Activated effector memory CD4-positive, alpha-beta T cell treated with anti-CD3 and anti-CD28 coated beads, Interleukin-2, amount 50 U/mL, for 16 hours (primary cell): ENCODE measurements around the gene GRIP2.
A peak's percentile ranks its signal among the peaks of the same experiment; 100 is the strongest.

Source experiments
- DNase-seq: peaks from one replicate; pipeline ENCODE4 v3.0.0-alpha.2; 2020

The GRIP2 gene

DNA sequence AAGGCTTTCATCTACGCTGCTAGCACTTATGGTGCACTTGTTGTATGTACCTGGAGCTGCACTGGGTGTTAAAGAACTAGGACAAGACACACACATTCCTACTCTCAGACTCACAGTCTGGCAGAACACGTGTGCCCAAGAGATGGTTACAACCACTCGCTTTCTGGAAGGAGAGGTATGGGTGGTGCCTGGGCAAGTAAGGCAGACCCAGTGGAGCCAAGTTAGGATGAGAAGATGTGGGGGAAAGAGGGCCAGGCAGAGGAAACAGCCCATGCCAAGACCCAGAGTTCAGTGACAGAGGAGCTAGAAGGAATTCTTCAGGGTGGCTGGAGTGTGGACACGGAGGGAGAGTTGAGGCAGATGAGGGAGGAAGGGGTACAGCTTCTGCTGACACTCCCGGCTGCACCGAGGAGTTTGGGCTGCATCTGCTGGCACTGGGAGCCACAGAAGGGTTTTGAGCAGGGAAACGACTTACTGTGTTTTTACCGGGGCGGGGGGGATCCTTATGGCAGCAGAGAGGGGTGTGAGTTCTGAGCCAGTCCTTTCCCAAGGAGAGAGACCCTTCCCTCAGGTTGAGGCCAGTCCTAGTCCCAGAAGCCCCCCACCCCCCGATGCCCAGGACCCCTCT lies 59.0 kb downstream of the GRIP2 start:
- DNase-seq: no peak

- no peak for DNase-seq
These were observed 59.7 kb downstream of the GRIP2 start for GRCh38 chr3:14480207-14481017.

- DNase-seq: no peak
These were observed 60.6 kb downstream of the GRIP2 start for GRCh38 chr3:14479591-14479990.

DNA sequence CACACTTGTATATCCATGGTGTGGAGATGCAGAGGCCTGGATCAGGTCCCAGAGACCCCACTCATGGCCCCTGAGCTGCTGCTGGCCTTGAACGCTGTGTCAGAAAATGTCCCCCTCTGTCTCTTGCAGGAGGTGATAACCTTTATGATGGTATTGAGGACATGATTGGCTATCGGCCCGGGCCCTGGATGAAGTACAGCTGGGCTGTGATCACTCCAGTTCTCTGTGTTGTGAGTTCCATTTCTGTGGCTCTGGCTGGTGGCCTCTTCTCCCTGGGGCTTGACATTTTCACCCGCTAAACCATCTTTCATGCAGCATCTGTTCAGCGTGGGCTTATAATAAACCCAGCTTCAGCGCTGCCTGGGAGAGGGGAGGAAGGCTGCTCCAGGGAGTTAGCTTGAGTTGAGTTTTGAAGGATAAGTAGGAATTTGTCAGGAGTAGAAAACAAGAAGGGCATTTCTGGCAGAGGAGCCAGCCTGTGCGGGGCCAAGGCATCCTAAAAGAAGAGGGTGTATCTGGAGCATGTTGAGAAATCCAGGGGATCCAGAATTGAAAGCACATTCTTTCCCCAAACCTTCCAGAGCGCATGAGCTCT lies 61.1 kb downstream of the GRIP2 start:
- DNase-seq: no peak

GRCh38 chr3:14477311-14477935 lies 62.7 kb downstream of the GRIP2 start:
- no peak for DNase-seq

DNA sequence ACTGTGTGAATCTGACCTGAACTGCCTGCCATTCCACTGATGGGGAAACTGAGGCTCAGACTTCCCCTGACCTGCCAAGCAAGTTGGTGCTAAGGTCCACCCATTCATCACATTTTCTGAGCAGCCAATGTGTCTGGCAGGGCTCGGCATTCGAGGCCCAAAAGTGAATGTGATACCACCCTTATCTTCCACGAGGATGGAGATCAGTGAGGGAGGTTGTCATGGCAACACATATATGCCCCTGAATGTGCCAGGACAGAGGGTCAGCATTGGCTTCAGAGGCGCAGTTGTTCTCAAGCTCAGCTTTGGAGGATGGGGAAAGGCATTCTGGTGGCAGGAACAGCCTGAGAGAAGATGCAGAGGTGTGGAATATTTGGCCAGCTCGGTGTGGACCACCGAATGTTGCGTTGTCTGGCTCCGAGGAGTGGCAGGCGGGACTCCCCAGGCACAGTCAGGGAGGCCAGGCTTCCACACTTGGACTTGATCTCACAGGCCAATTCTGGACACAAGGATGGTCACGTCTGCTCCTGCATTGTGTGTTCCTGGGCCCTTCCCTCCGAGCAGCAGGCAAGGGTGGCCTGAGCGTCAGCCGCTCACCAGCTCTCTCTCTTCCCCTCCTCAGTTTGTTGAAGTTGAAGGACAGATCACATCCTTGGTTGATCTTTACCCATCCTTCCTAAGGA lies 63.4 kb downstream of the GRIP2 start:
- DNase-seq: no peak

GRCh38 chr3:14475621-14476020 lies 64.5 kb downstream of the GRIP2 start:
- no peak for DNase-seq

GRCh38 chr3:14474363-14475081 lies 65.6 kb downstream of the GRIP2 start:
- no peak for DNase-seq

- DNase-seq: no peak
These were observed 66.7 kb downstream of the GRIP2 start for GRCh38 chr3:14473411-14473891.

DNA sequence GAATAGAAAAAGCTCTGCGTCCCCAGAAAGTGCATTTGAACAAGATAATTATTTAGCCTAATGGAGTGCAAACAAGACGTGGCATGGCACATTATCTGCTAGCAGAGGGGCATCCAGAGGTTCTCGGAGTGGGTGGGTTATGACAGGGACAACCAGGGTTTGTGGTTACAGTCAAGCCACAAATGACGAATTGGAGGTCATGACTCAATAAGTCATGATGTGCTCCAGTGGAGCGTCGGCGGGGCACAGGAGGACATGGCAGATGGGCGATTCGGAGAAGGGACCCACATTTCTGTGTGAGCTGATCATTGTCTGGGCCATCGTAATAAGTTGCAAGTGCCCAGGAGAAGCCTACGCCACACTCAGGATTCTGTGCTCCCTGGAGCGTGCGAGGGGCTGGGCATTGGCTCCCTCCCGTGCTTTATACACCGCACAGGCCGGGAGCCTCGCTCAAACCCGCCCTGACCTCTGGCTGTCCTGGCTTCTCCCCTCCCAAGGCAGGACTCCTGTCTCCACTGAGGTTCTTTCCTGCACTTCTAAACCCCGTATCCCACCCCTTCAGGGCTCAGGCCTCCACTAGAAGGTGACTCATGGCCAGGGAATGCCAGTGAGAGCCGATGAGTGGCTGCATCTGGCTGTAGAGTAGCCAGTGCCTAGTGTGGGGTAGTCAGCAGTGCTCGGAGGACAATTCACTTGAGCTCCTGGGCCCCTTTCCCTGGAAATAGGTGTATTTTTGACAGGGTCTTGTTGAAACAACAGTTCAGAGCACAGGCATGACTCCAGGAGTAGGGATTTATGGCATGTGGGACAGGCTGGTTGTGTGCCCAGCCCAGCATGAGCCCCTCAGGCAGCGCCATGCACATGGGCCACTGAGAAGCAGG lies 67.4 kb downstream of the GRIP2 start:
- DNase-seq: no peak

- no peak for DNase-seq
These were observed 68.5 kb downstream of the GRIP2 start for GRCh38 chr3:14471690-14472089.

DNA sequence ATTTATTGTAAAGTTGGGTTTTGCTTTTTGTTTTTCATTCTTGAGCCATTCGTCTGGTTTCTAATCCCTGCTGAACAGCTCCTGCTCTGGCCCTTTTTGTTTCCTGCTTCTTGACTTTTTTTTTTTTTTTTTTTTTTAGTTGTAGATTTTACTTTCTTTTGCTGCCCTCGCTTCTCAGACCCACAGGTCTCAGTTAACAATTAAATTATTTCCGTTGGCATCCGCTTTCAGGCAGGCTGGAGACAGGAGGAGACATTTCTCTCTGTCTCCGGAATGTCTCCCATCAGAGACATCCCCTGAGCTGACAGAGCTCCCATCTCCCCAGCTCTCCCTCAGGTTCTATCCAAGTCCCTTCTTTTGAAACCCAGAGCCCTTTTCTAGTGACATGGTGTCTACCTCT lies 69.1 kb downstream of the GRIP2 start:
- DNase-seq: no peak

- no peak for DNase-seq
These were observed 69.7 kb downstream of the GRIP2 start for GRCh38 chr3:14470461-14470860.

GRCh38 chr3:14468621-14468981 lies 71.5 kb downstream of the GRIP2 start:
- no peak for DNase-seq

DNA sequence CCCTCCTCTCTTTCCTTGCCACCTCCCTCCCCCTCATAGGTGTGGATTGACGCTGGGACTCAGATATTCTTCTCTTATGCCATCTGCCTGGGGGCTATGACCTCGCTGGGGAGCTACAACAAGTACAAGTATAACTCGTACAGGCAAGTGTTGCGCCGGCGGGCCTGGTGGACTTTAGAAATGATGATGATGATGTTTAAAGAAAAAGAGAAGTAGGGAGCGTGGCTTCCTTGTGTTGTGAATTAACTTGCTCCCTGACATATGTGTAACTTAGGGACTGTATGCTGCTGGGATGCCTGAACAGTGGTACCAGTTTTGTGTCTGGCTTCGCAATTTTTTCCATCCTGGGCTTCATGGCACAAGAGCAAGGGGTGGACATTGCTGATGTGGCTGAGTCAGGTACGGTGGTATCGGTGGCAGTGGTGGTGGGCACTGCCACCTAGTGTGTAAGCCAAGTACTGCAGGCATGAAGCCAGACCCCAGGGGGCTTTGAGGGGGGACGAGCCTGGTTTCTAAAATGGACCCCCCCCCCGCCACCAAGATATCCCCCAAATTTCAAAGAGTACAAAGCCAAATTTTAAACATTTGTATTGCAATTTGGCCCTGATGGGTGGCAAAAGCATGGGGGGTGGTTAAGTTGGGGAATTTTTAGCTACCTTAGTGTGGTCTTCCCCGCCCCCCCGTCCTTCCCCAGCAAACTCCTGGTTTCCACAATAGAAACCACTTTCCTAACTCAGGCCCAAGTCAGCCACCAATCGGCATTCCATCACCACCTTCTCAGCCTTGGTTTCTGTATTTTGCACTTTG lies 72.1 kb downstream of the GRIP2 start:
- peak; percentile 81 for DNase-seq

- DNase-seq: no peak
These were observed 73.8 kb downstream of the GRIP2 start for GRCh38 chr3:14466179-14466903.

GRCh38 chr3:14465425-14465824 lies 74.7 kb downstream of the GRIP2 start:
- DNase-seq: no peak

GRCh38 chr3:14464521-14464920 lies 75.6 kb downstream of the GRIP2 start:
- DNase-seq: no peak

- no peak for DNase-seq
These were observed 76.0 kb downstream of the GRIP2 start for GRCh38 chr3:14464141-14464465.
